Right lobe of liver (tissue), 4 donors: ENCODE results near the gene ZNF14.
"Not testable (repeated sequence)": the region's sequence is repeated elsewhere in the genome, so short reads cannot be mapped to it uniquely, and the experiment has no call there.

Experiments used
- CTCF ChIP-seq, 4 donors: fragments of 200-600 bp in 3 of 4; fragments of 450-650 bp in 1 of 4; IDR thresholded peaks; one replicate each; pipeline versions ENCODE4 v1.5.1 to v1.8.0; 2016 to 2022; ENCODE audit warnings: antibody characterized with exemption in 4 of 4, mild to moderate bottlenecking in 2 of 4
- POLR2A ChIP-seq: fragments of 450-650 bp; IDR thresholded peaks from one replicate; pipeline ENCODE4 v1.6.1; 2017; ENCODE audit warnings: antibody characterized with exemption, mild to moderate bottlenecking
- donor health status: DM: no; HTN: no; CAD: no.
- donor health status: DM: no; HTN: no; CAD: no.
- donor health status: DM: no; HTN: yes; CAD: no.

GRCh38 chr19:19689023-19689422 lies 43.9 kb downstream of the ZNF14 start:
- TF ChIP-seq CTCF (IDR thresholded peaks at IDR 0.05); POLR2A: not testable (repeated sequence)
